Measurements from ENCODE around the gene RAB24. TPM values are rescaled to one million over a fixed set of nuclear protein-coding genes. Genes with fewer than 3 reads are reported as not detected.
"Not testable (repeated sequence)": the region's sequence is repeated elsewhere in the genome, so short reads cannot be mapped to it uniquely, and the experiment has no call there.

Gene RAB24
- 10 to 100 TPM; 14.6 to 34.0 (median 23.8) TPM for total RNA-seq

GRCh38 chr5:177303121-177303924 lies at the start of gene RAB24, which contains the start of gene PRELID1:
Gene RAB24, minus strand, starts transcription at chr5:177303719. Its CDS starts 431 bp downstream, at chr5:177303288.
Gene PRELID1, plus strand, starts transcription at chr5:177303799. Its CDS starts 187 bp downstream, at chr5:177303986.
- ATAC-seq (replicated peaks in 6 of 8), result peak; percentile 68 to 90 (median 85)
- Histone ChIP-seq H3K27ac (peak within 1 kb of the TSS; percentile 87 to 97), H3K4me3 (peak within 1 kb of the TSS; percentile 62 to 95 (median 82)), H3K4me1 (replicated peaks in 1 of 2) (peaks cover 14 to 17% of the 10 kb centered on the region in 2 donors)
- in situ Hi-C loops (cut with MboI; ENCODE audit: low pct_unique_long_range_greater_than_20kb in 2 of 9, low sequenced_read_pairs in 9 of 9, unreplicated experiment in 9 of 9), result no loop called here
- WGBS, 10 experiments, result 0% methylated on average over 1 to 6 of the region's 100 CpGs; no CpG with 5 or more reads in 5 of the 10 experiments

GRCh38 chr5:177353093-177353492 lies 49.6 kb upstream of the RAB24 start:
- 53 to 86% (median 82%) methylated on average over 2 to 5 of the region's 5 CpGs; no CpG with 5 or more reads in 2 of the 10 experiments for WGBS, 10 experiments
- Histone ChIP-seq H3K27ac (no peak overlapping the region), H3K4me3 (no peak overlapping the region), H3K4me1 (replicated peaks in 1 of 2) (peaks cover 10 to 11% of the 10 kb centered on the region in 2 donors)
- no peak for ATAC-seq (replicated peaks in 6 of 8)
- in situ Hi-C loops (cut with MboI; ENCODE audit: low pct_unique_long_range_greater_than_20kb in 2 of 9, low sequenced_read_pairs in 9 of 9, unreplicated experiment in 9 of 9), result no loop called here

GRCh38 chr5:177351392-177352329 lies 48.1 kb upstream of the RAB24 start, which contains the start of gene LMAN2:
Gene LMAN2, minus strand, starts transcription at chr5:177351668. Its CDS starts 21 bp downstream, at chr5:177351647.
- 0 to 70% (median 9%) methylated on average over 1 to 28 of the region's 55 CpGs; no CpG with 5 or more reads in 2 of the 10 experiments for WGBS, 10 experiments
- peak; percentile 96 to 99 (median 98) for ATAC-seq (replicated peaks in 6 of 8)
- Histone ChIP-seq H3K27ac (peak within 1 kb of the TSS; percentile 93 to 95), H3K4me1 (replicated peaks in 1 of 2) (peaks cover 10 to 11% of the 10 kb centered on the region in 2 donors), H3K4me3 (peak within 1 kb of the TSS; percentile 63 to 92 (median 71))
- in situ Hi-C loops (cut with MboI; ENCODE audit: low pct_unique_long_range_greater_than_20kb in 2 of 9, low sequenced_read_pairs in 9 of 9, unreplicated experiment in 9 of 9), result no loop called here

GRCh38 chr5:177350776-177351391 lies 47.4 kb upstream of the RAB24 start:
- Histone ChIP-seq H3K4me1 (replicated peaks in 1 of 2) (peaks cover 10 to 11% of the 10 kb centered on the region in 2 donors), H3K27ac (peak overlapping the region; percentile 93 to 95), H3K4me3 (peak overlapping the region; percentile 63 to 92 (median 71))
- ATAC-seq (replicated peaks in 6 of 8), result no peak
- in situ Hi-C loops (cut with MboI; ENCODE audit: low pct_unique_long_range_greater_than_20kb in 2 of 9, low sequenced_read_pairs in 9 of 9, unreplicated experiment in 9 of 9), result no loop called here
- 0 to 60% (median 22%) methylated on average over 1 to 8 of the region's 19 CpGs; no CpG with 5 or more reads in 4 of the 10 experiments for WGBS, 10 experiments

- ATAC-seq (replicated peaks in 6 of 8), result no peak
- in situ Hi-C loops (cut with MboI; ENCODE audit: low pct_unique_long_range_greater_than_20kb in 2 of 9, low sequenced_read_pairs in 9 of 9, unreplicated experiment in 9 of 9), result no loop called here
- H3K4me3 ChIP-seq, result no peak overlapping the region
- H3K4me1 ChIP-seq (replicated peaks in 1 of 2), result peaks cover 10 to 11% of the 10 kb centered on the region in 2 donors
- no peak overlapping the region for H3K27ac ChIP-seq
- WGBS, 10 experiments, result 70 to 94% (median 83%) methylated on average over 1 to 5 of the region's 5 CpGs; no CpG with 5 or more reads in 5 of the 10 experiments
Observed at GRCh38 chr5:177349762-177350161, 46.2 kb upstream of the RAB24 start.

- WGBS, 10 experiments, result 0 to 100% (median 77%) methylated on average over 1 to 3 of the region's 3 CpGs; no CpG with 5 or more reads in 1 of the 10 experiments
- Histone ChIP-seq H3K4me3 (no peak overlapping the region), H3K27ac (no peak overlapping the region), H3K4me1 (replicated peaks in 1 of 2) (peaks cover 10 to 11% of the 10 kb centered on the region in 2 donors)
- no peak for ATAC-seq (replicated peaks in 6 of 8)
- in situ Hi-C loops (cut with MboI; ENCODE audit: low pct_unique_long_range_greater_than_20kb in 2 of 9, low sequenced_read_pairs in 9 of 9, unreplicated experiment in 9 of 9), result no loop called here
Observed at GRCh38 chr5:177349362-177349647, 45.8 kb upstream of the RAB24 start.

- WGBS, 10 experiments, result 90 to 100% (median 100%) methylated on average over 1 to 4 of the region's 4 CpGs; no CpG with 5 or more reads in 3 of the 10 experiments
- H3K4me1 ChIP-seq (replicated peaks in 1 of 2), result peaks cover 10 to 11% of the 10 kb centered on the region in 2 donors
- no peak overlapping the region for H3K27ac ChIP-seq
- in situ Hi-C loops (cut with MboI; ENCODE audit: low pct_unique_long_range_greater_than_20kb in 2 of 9, low sequenced_read_pairs in 9 of 9, unreplicated experiment in 9 of 9), result no loop called here
- ATAC-seq (replicated peaks in 6 of 8), result no peak
- H3K4me3 ChIP-seq, result no peak overlapping the region
Observed at GRCh38 chr5:177347699-177348098, 44.2 kb upstream of the RAB24 start.

GRCh38 chr5:177346820-177347219 lies 43.3 kb upstream of the RAB24 start:
- 43 to 100% (median 80%) methylated on average over 1 to 4 of the region's 4 CpGs; no CpG with 5 or more reads in 1 of the 10 experiments for WGBS, 10 experiments
- no peak for ATAC-seq (replicated peaks in 6 of 8)
- no peak overlapping the region for H3K4me3 ChIP-seq
- in situ Hi-C loops (cut with MboI; ENCODE audit: low pct_unique_long_range_greater_than_20kb in 2 of 9, low sequenced_read_pairs in 9 of 9, unreplicated experiment in 9 of 9), result no loop called here
- peaks cover 9 to 10% of the 10 kb centered on the region in 2 donors for H3K4me1 ChIP-seq (replicated peaks in 1 of 2)
- H3K27ac ChIP-seq, result no peak overlapping the region

GRCh38 chr5:177344891-177345290 lies 41.4 kb upstream of the RAB24 start:
- no peak for ATAC-seq (replicated peaks in 6 of 8)
- Histone ChIP-seq H3K4me3 (no peak overlapping the region), H3K4me1 (replicated peaks in 1 of 2) (peaks cover 0 to 1% of the 10 kb centered on the region in 2 donors), H3K27ac (no peak overlapping the region)
- in situ Hi-C loops (cut with MboI; ENCODE audit: low pct_unique_long_range_greater_than_20kb in 2 of 9, low sequenced_read_pairs in 9 of 9, unreplicated experiment in 9 of 9), result no loop called here
- 93 to 100% (median 97%) methylated on average over 1 to 6 of the region's 6 CpGs for WGBS, 10 experiments

GRCh38 chr5:177343777-177344176 lies 40.3 kb upstream of the RAB24 start:
- no peak overlapping the region for H3K27ac ChIP-seq
- 33 to 100% (median 100%) methylated on average over 1 to 5 of the region's 6 CpGs for WGBS, 10 experiments
- in situ Hi-C loops (cut with MboI; ENCODE audit: low pct_unique_long_range_greater_than_20kb in 2 of 9, low sequenced_read_pairs in 9 of 9, unreplicated experiment in 9 of 9), result no loop called here
- H3K4me3 ChIP-seq, result no peak overlapping the region
- no peaks in the 10 kb centered on the region for H3K4me1 ChIP-seq (replicated peaks in 1 of 2)
- no peak for ATAC-seq (replicated peaks in 6 of 8)

- H3K4me1 ChIP-seq (replicated peaks in 1 of 2); H3K27ac ChIP-seq; H3K4me3 ChIP-seq; in situ Hi-C loops (cut with MboI; ENCODE audit: low pct_unique_long_range_greater_than_20kb in 2 of 9, low sequenced_read_pairs in 9 of 9, unreplicated experiment in 9 of 9); ATAC-seq (replicated peaks in 6 of 8): not testable (repeated sequence)
- 80 to 100% (median 94%) methylated on average over 1 to 11 of the region's 14 CpGs; no CpG with 5 or more reads in 2 of the 10 experiments for whole genome bisulfite sequencing, 10 experiments
Observed at GRCh38 chr5:177343000-177343399, 39.5 kb upstream of the RAB24 start.

GRCh38 chr5:177339107-177339638 lies 35.7 kb upstream of the RAB24 start:
- H3K4me3 ChIP-seq, result no peak overlapping the region
- H3K27ac ChIP-seq, result no peak overlapping the region
- WGBS, 10 experiments, result 80 to 100% (median 86%) methylated on average over 1 to 6 of the region's 11 CpGs; no CpG with 5 or more reads in 4 of the 10 experiments
- no peak for ATAC-seq (replicated peaks in 6 of 8)
- in situ Hi-C loops (cut with MboI; ENCODE audit: low pct_unique_long_range_greater_than_20kb in 2 of 9, low sequenced_read_pairs in 9 of 9, unreplicated experiment in 9 of 9), result no loop called here
- no peaks in the 10 kb centered on the region for H3K4me1 ChIP-seq (replicated peaks in 1 of 2)

All from motor neuron (in vitro differentiated cells).